ENCODE data around the gene TIAM2.

DNA sequence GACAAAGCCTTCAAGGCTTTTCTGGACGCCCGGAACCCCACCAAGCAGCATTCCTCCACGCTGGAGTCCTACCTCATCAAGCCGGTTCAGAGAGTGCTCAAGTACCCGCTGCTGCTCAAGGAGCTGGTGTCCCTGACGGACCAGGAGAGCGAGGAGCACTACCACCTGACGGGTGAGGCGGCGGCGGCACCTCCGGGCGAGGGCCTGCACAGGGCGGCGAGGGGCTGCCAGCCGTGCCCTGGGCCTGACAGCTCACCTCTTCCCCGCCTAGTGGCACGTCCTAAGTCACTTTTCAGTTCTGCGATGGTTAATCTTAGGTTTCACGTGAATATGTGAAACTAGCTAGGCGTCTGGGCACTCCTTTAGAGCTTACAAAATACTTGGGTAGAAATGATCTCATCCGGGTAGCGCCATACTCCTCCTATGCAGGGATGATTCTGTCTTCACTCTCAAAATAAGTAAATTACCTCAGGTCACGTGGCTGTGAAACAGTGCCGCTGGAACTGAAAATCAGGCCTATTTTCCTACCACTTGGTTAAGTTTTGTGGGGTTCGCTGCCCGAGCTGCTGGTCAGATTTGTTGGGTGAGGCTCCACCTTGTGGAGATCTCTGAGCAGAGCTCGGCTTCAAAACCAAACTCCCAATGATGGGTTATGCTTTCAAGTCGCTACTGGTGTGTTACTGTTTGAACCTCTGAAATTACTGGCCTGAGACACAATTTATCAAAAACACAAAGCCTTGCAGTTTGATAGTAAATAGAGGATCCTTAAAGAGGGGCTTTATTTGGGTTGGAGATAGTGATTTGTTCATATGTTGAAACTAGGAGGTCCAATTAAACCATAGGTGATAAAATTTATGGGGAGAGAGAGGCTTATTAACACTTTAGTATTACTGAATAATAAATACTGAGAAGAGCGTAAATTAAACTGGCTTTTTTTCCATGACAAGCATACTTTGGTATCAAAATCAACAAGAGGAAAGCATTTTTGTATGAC, 253.2 kb downstream of the TIAM2 start:
- TF ChIP-seq, protein P1, sequence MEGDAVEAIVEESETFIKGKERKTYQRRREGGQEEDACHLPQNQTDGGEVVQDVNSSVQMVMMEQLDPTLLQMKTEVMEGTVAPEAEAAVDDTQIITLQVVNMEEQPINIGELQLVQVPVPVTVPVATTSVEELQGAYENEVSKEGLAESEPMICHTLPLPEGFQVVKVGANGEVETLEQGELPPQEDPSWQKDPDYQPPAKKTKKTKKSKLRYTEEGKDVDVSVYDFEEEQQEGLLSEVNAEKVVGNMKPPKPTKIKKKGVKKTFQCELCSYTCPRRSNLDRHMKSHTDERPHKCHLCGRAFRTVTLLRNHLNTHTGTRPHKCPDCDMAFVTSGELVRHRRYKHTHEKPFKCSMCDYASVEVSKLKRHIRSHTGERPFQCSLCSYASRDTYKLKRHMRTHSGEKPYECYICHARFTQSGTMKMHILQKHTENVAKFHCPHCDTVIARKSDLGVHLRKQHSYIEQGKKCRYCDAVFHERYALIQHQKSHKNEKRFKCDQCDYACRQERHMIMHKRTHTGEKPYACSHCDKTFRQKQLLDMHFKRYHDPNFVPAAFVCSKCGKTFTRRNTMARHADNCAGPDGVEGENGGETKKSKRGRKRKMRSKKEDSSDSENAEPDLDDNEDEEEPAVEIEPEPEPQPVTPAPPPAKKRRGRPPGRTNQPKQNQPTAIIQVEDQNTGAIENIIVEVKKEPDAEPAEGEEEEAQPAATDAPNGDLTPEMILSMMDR (IDR thresholded peaks at IDR 0.05) = peak; percentile 55 to 64 (median 59)
- TF ChIP-seq POLR2A (IDR thresholded peaks at IDR 0.05) (no peak), EP300 (IDR thresholded peaks at IDR 0.05) (no peak)

Data from ovary (tissue), 3 donors.